Measurements from ENCODE around the gene BACE1-AS. TPM values are rescaled to one million over a fixed set of nuclear protein-coding genes. Genes with fewer than 3 reads are reported as not detected.

BACE1-AS gene
- 1.6 and 1.9 TPM in 2 replicates for total RNA-seq

GRCh38 chr11:117290809-117291396, at the start of gene BACE1-AS:
TSS of gene BACE1-AS (plus strand) at chr11:117291346.

GRCh38 chr11:117316197-117316961, 25.2 kb downstream of the BACE1-AS start, which contains the start of gene BACE1:
TSS of gene BACE1 (minus strand) at chr11:117316256. CDS start at chr11:117315795, 461 bp downstream.

GRCh38 chr11:117327567-117328374, 36.6 kb downstream of the BACE1-AS start, which contains the start of gene CEP164:
TSS of gene CEP164 (plus strand) at chr11:117327854. CDS start at chr11:117338587, 10,733 bp downstream.

Other genes with a start within 250 kb of the BACE1-AS start
- gene SIK3, start 192.9 kb upstream of the BACE1-AS start, total RNA-seq, result 9.0 and 13.2 TPM in 2 replicates
- gene PAFAH1B2, start 147.1 kb upstream of the BACE1-AS start, total RNA-seq, result 111 and 136 TPM in 2 replicates
- gene SIDT2, start 112.6 kb upstream of the BACE1-AS start, total RNA-seq, result 21.3 and 25.2 TPM in 2 replicates
- 275 and 541 TPM in 2 replicates for gene TAGLN, start 92.0 kb upstream of the BACE1-AS start, total RNA-seq
- gene PCSK7, start 59.3 kb upstream of the BACE1-AS start, total RNA-seq, result 30.7 and 41.4 TPM in 2 replicates
- 6.7 and 7.9 TPM in 2 replicates for gene RNF214, start 58.7 kb upstream of the BACE1-AS start, total RNA-seq
- 18.1 and 24.4 TPM in 2 replicates for gene BACE1, start 24.9 kb downstream of the BACE1-AS start, total RNA-seq
- 26.2 and 27.4 TPM in 2 replicates for gene CEP164, start 36.5 kb downstream of the BACE1-AS start, total RNA-seq